ENCODE measurements around the gene CD93.
A peak's percentile ranks its signal among the peaks of the same experiment; 100 is the strongest.

The CD93 gene

GRCh38 chr20:23119456-23120216 is 33.5 kb upstream of the CD93 start:
- peak overlapping the region; percentile 13 for H4K8ac ChIP-seq (ENCODE audit: low read length)
- H3K4me1 ChIP-seq (ENCODE audit: control insufficient read depth, insufficient read depth, low read depth, low read length): peaks cover 6% of the 10 kb centered on the region
- H2BK120ac ChIP-seq (ENCODE audit: low read depth, low read length): no peak overlapping the region
- H2AK5ac ChIP-seq (ENCODE audit: low read length, severe bottlenecking): no peak overlapping the region
- H3K27me3 ChIP-seq (ENCODE audit: control insufficient read depth in 1 of 2, insufficient read depth in 1 of 2, low read length in 2 of 2): no peaks in the 10 kb centered on the region
- no peak overlapping the region for H2BK5ac ChIP-seq (ENCODE audit: low read depth, low read length, poor library complexity, severe bottlenecking)
- no peaks in the 10 kb centered on the region for H3K79me1 ChIP-seq (replicated peaks; ENCODE audit: low read length, poor library complexity, severe bottlenecking)
- DNase-seq: no peak
- no peak overlapping the region for H2AFZ ChIP-seq (ENCODE audit: low read depth, low read length)
- peak overlapping the region in 1 of 2 experiments; percentile 23 for H3K18ac ChIP-seq (ENCODE audit: low read depth in 1 of 2, low read length in 2 of 2)
- H3K27ac ChIP-seq (ENCODE audit: low read length, poor library complexity, severe bottlenecking): no peak overlapping the region
- peak overlapping the region in 1 of 2 experiments; percentile 29 for H3K14ac ChIP-seq (ENCODE audit: low read length in 2 of 2)
- no peak overlapping the region for H3K4ac ChIP-seq (ENCODE audit: low read depth in 1 of 2, low read length in 2 of 2)
- no peak overlapping the region for H3K23ac ChIP-seq (ENCODE audit: low read length in 2 of 2)
- no peak overlapping the region for H3K4me2 ChIP-seq (ENCODE audit: low read length, poor library complexity, severe bottlenecking)
- peak overlapping the region; percentile 76 for H4K91ac ChIP-seq (ENCODE audit: low read length)
- peak overlapping the region in 1 of 2 experiments; percentile 82 for H2BK12ac ChIP-seq (ENCODE audit: low read length in 2 of 2)
- no peak overlapping the region for H2BK15ac ChIP-seq (ENCODE audit: low read depth, poor library complexity, severe bottlenecking)
- WGBS: 93% methylated on average over 15 of the region's 15 CpGs
- H3K9me3 ChIP-seq (ENCODE audit: control insufficient read depth, low read length): no peaks in the 10 kb centered on the region
- no peak overlapping the region for H3K4me3 ChIP-seq (ENCODE audit: insufficient read depth in 1 of 2, low read depth in 1 of 2, low read length in 2 of 2)
- no peaks in the 10 kb centered on the region for H3K36me3 ChIP-seq (ENCODE audit: control insufficient read depth in 1 of 2, insufficient read depth in 2 of 2, low read depth in 1 of 2, low read length in 2 of 2)
- no peak overlapping the region for H3K9ac ChIP-seq (ENCODE audit: low read length)

- Histone ChIP-seq H3K23ac (ENCODE audit: low read length in 2 of 2) (no peak overlapping the region), H2BK12ac (ENCODE audit: low read length in 2 of 2) (peak overlapping the region; percentile 21 to 75), H2BK15ac (ENCODE audit: low read depth, poor library complexity, severe bottlenecking) (no peak overlapping the region), H2BK120ac (ENCODE audit: low read depth, low read length) (no peak overlapping the region), H3K79me1 (replicated peaks; ENCODE audit: low read length, poor library complexity, severe bottlenecking) (no peaks in the 10 kb centered on the region), H4K91ac (ENCODE audit: low read length) (peak overlapping the region; percentile 70), H3K27ac (ENCODE audit: low read length, poor library complexity, severe bottlenecking) (no peak overlapping the region), H2BK5ac (ENCODE audit: low read depth, low read length, poor library complexity, severe bottlenecking) (no peak overlapping the region), H3K9me3 (ENCODE audit: control insufficient read depth, low read length) (no peaks in the 10 kb centered on the region), H3K4me1 (ENCODE audit: control insufficient read depth, insufficient read depth, low read depth, low read length) (peaks cover 6% of the 10 kb centered on the region), H2AK5ac (ENCODE audit: low read length, severe bottlenecking) (no peak overlapping the region), H3K14ac (ENCODE audit: low read length in 2 of 2) (no peak overlapping the region), H3K4me2 (ENCODE audit: low read length, poor library complexity, severe bottlenecking) (no peak overlapping the region), H3K4me3 (ENCODE audit: insufficient read depth in 1 of 2, low read depth in 1 of 2, low read length in 2 of 2) (no peak overlapping the region), H3K27me3 (ENCODE audit: control insufficient read depth in 1 of 2, insufficient read depth in 1 of 2, low read length in 2 of 2) (no peaks in the 10 kb centered on the region), H3K36me3 (ENCODE audit: control insufficient read depth in 1 of 2, insufficient read depth in 2 of 2, low read depth in 1 of 2, low read length in 2 of 2) (no peaks in the 10 kb centered on the region), H3K18ac (ENCODE audit: low read depth in 1 of 2, low read length in 2 of 2) (no peak overlapping the region), H4K8ac (ENCODE audit: low read length) (no peak overlapping the region), H2AFZ (ENCODE audit: low read depth, low read length) (no peak overlapping the region), H3K9ac (ENCODE audit: low read length) (no peak overlapping the region), H3K4ac (ENCODE audit: low read depth in 1 of 2, low read length in 2 of 2) (no peak overlapping the region)
- no peak for DNase-seq
- WGBS: 95% methylated on average over 9 of the region's 9 CpGs
Measured at GRCh38 chr20:23118766-23119165, 32.6 kb upstream of the CD93 start.

GRCh38 chr20:23118144-23118543 is 32.0 kb upstream of the CD93 start:
- Histone ChIP-seq H3K4ac (ENCODE audit: low read depth in 1 of 2, low read length in 2 of 2) (peak overlapping the region in 1 of 2 experiments; percentile 32), H4K8ac (ENCODE audit: low read length) (no peak overlapping the region), H3K79me1 (replicated peaks; ENCODE audit: low read length, poor library complexity, severe bottlenecking) (no peaks in the 10 kb centered on the region), H2AFZ (ENCODE audit: low read depth, low read length) (no peak overlapping the region), H3K4me2 (ENCODE audit: low read length, poor library complexity, severe bottlenecking) (no peak overlapping the region), H2BK5ac (ENCODE audit: low read depth, low read length, poor library complexity, severe bottlenecking) (no peak overlapping the region), H3K9ac (ENCODE audit: low read length) (no peak overlapping the region), H3K27me3 (ENCODE audit: control insufficient read depth in 1 of 2, insufficient read depth in 1 of 2, low read length in 2 of 2) (no peaks in the 10 kb centered on the region), H3K18ac (ENCODE audit: low read depth in 1 of 2, low read length in 2 of 2) (peak overlapping the region in 1 of 2 experiments; percentile 80), H3K36me3 (ENCODE audit: control insufficient read depth in 1 of 2, insufficient read depth in 2 of 2, low read depth in 1 of 2, low read length in 2 of 2) (no peaks in the 10 kb centered on the region), H2BK12ac (ENCODE audit: low read length in 2 of 2) (no peak overlapping the region), H4K91ac (ENCODE audit: low read length) (no peak overlapping the region), H3K9me3 (ENCODE audit: control insufficient read depth, low read length) (no peaks in the 10 kb centered on the region), H3K4me1 (ENCODE audit: control insufficient read depth, insufficient read depth, low read depth, low read length) (peaks cover 6% of the 10 kb centered on the region), H2BK120ac (ENCODE audit: low read depth, low read length) (no peak overlapping the region), H3K4me3 (ENCODE audit: insufficient read depth in 1 of 2, low read depth in 1 of 2, low read length in 2 of 2) (no peak overlapping the region), H3K23ac (ENCODE audit: low read length in 2 of 2) (no peak overlapping the region), H2AK5ac (ENCODE audit: low read length, severe bottlenecking) (no peak overlapping the region), H2BK15ac (ENCODE audit: low read depth, poor library complexity, severe bottlenecking) (peak overlapping the region; percentile 30), H3K14ac (ENCODE audit: low read length in 2 of 2) (peak overlapping the region in 1 of 2 experiments; percentile 71), H3K27ac (ENCODE audit: low read length, poor library complexity, severe bottlenecking) (no peak overlapping the region)
- 93% methylated on average over 8 of the region's 8 CpGs for WGBS
- no peak for DNase-seq

GRCh38 chr20:23117738-23118137 is 31.6 kb upstream of the CD93 start:
- Histone ChIP-seq H3K18ac (ENCODE audit: low read depth in 1 of 2, low read length in 2 of 2) (peak overlapping the region in 1 of 2 experiments; percentile 80), H3K4ac (ENCODE audit: low read depth in 1 of 2, low read length in 2 of 2) (peak overlapping the region in 1 of 2 experiments; percentile 32), H3K27me3 (ENCODE audit: control insufficient read depth in 1 of 2, insufficient read depth in 1 of 2, low read length in 2 of 2) (no peaks in the 10 kb centered on the region), H4K91ac (ENCODE audit: low read length) (no peak overlapping the region), H2BK15ac (ENCODE audit: low read depth, poor library complexity, severe bottlenecking) (peak overlapping the region; percentile 30), H3K14ac (ENCODE audit: low read length in 2 of 2) (peak overlapping the region in 1 of 2 experiments; percentile 71), H3K4me3 (ENCODE audit: insufficient read depth in 1 of 2, low read depth in 1 of 2, low read length in 2 of 2) (no peak overlapping the region), H3K9me3 (ENCODE audit: control insufficient read depth, low read length) (no peaks in the 10 kb centered on the region), H3K79me1 (replicated peaks; ENCODE audit: low read length, poor library complexity, severe bottlenecking) (no peaks in the 10 kb centered on the region), H2BK12ac (ENCODE audit: low read length in 2 of 2) (peak overlapping the region in 1 of 2 experiments; percentile 29), H3K4me2 (ENCODE audit: low read length, poor library complexity, severe bottlenecking) (no peak overlapping the region), H3K36me3 (ENCODE audit: control insufficient read depth in 1 of 2, insufficient read depth in 2 of 2, low read depth in 1 of 2, low read length in 2 of 2) (no peaks in the 10 kb centered on the region), H3K4me1 (ENCODE audit: control insufficient read depth, insufficient read depth, low read depth, low read length) (peaks cover 6% of the 10 kb centered on the region), H3K9ac (ENCODE audit: low read length) (no peak overlapping the region), H2BK5ac (ENCODE audit: low read depth, low read length, poor library complexity, severe bottlenecking) (no peak overlapping the region), H2BK120ac (ENCODE audit: low read depth, low read length) (no peak overlapping the region), H3K27ac (ENCODE audit: low read length, poor library complexity, severe bottlenecking) (no peak overlapping the region), H2AFZ (ENCODE audit: low read depth, low read length) (no peak overlapping the region), H4K8ac (ENCODE audit: low read length) (peak overlapping the region; percentile 13), H2AK5ac (ENCODE audit: low read length, severe bottlenecking) (no peak overlapping the region), H3K23ac (ENCODE audit: low read length in 2 of 2) (no peak overlapping the region)
- WGBS: 96% methylated on average over 8 of the region's 8 CpGs
- DNase-seq: no peak

Measured in mesenchymal stem cell (in vitro differentiated cells and primary cell).